ENCODE data around the gene RNF212B.

Gene RNF212B

GRCh38 chr14:23299986-23300686, 62.4 kb downstream of the RNF212B start:
- no peak for DNase-seq (ENCODE audit: extremely low spot score)
- POLR2A ChIA-PET, result interaction anchor here (1.1 to 9.6 kb wide), 7 partner anchors 9 to 293 kb away, joined by 3 to 256 read pairs (median 18); partner anchors contain the start of genes ACIN1, C14orf119, HOMEZ and PABPN1
- CTCF ChIA-PET, result interaction anchor here (0.6 to 1.5 kb wide), 7 partner anchors 11 to 231 kb away, joined by 3 to 5 read pairs (median 4); partner anchors contain the start of gene PABPN1
- TF ChIP-seq PKNOX1 (IDR thresholded peaks at IDR 0.05) (no peak), ZNF384 (IDR thresholded peaks at IDR 0.05) (no peak), FOXM1 (IDR thresholded peaks at IDR 0.05; ENCODE audit: borderline replicate concordance) (no peak), ARNT (IDR thresholded peaks at IDR 0.05) (no peak), L3MBTL2 (conservative IDR thresholded peaks at IDR 0.05) (no peak), SP1 (IDR thresholded peaks at IDR 0.05) (no peak)

GRCh38 chr14:23300687-23301223, 63.0 kb downstream of the RNF212B start:
- POLR2A ChIA-PET, result interaction anchor here (1.1 to 9.6 kb wide), 8 partner anchors 10 to 813 kb away, joined by 3 to 256 read pairs (median 10); partner anchors contain the start of genes ACIN1, C14orf119, DCAF11 and HOMEZ
- CTCF ChIA-PET, result interaction anchor here (0.6 to 1.5 kb wide), 10 partner anchors 11 to 1495 kb away, joined by 3 to 5 read pairs (median 4); partner anchors contain the start of genes HOMEZ and PABPN1
- TF ChIP-seq L3MBTL2 (conservative IDR thresholded peaks at IDR 0.05), result no peak
- no peak for TF ChIP-seq FOXK2 (IDR thresholded peaks at IDR 0.05)
- no peak for TF ChIP-seq CTBP1 (IDR thresholded peaks at IDR 0.05; ENCODE audit: borderline replicate concordance)
- no peak for TF ChIP-seq PKNOX1 (IDR thresholded peaks at IDR 0.05)
- TF ChIP-seq ARNT (IDR thresholded peaks at IDR 0.05), result no peak
- TF ChIP-seq ELF4 (IDR thresholded peaks at IDR 0.05), result no peak
- TF ChIP-seq HDGF (IDR thresholded peaks at IDR 0.05; ENCODE audit: borderline replicate concordance), result no peak
- TF ChIP-seq SP1 (IDR thresholded peaks at IDR 0.05), result no peak
- no peak for TF ChIP-seq SUZ12 (IDR thresholded peaks at IDR 0.05)
- DNase-seq (ENCODE audit: extremely low spot score), result no peak

- TF ChIP-seq PKNOX1 (IDR thresholded peaks at IDR 0.05) (no peak), HDGF (IDR thresholded peaks at IDR 0.05; ENCODE audit: borderline replicate concordance) (no peak), SP1 (IDR thresholded peaks at IDR 0.05) (no peak), TARDBP (IDR thresholded peaks at IDR 0.05) (no peak), L3MBTL2 (conservative IDR thresholded peaks at IDR 0.05) (peak; percentile 69), ARNT (IDR thresholded peaks at IDR 0.05) (peak; percentile 58), FOXM1 (IDR thresholded peaks at IDR 0.05; ENCODE audit: borderline replicate concordance) (no peak), LEF1 (IDR thresholded peaks at IDR 0.05; ENCODE audit: borderline replicate concordance) (0 out of 2 replicates have a peak, but pooled peaks have one; percentile 73), NFRKB (IDR thresholded peaks at IDR 0.05) (no peak)
- CTCF ChIA-PET, result interaction anchor here (0.6 to 1.5 kb wide), 7 partner anchors 12 to 1495 kb away, joined by 3 to 5 read pairs (median 4); partner anchors contain the start of gene HOMEZ
- POLR2A ChIA-PET, result interaction anchor here (0.7 to 9.6 kb wide), 15 partner anchors 10 to 813 kb away, joined by 3 to 256 read pairs (median 8); partner anchors contain the start of genes ACIN1, C14orf119, DCAF11 and HOMEZ
- DNase-seq (ENCODE audit: extremely low spot score), result peak; percentile 93
Measured at GRCh38 chr14:23301288-23301968, 63.7 kb downstream of the RNF212B start.

- ChIA-PET CTCF (interaction anchor here (1.2 kb wide), 1 partner anchor 15 kb away, joined by 4 read pairs; the partner anchor contains the start of gene HOMEZ), POLR2A (interaction anchor here (0.7 to 9.6 kb wide), 16 partner anchors 9 to 812 kb away, joined by 3 to 256 read pairs (median 6); partner anchors contain the start of genes ACIN1, C14orf119, DCAF11 and HOMEZ)
- DNase-seq (ENCODE audit: extremely low spot score), result no peak
- peak; percentile 87 for TF ChIP-seq L3MBTL2 (conservative IDR thresholded peaks at IDR 0.05)
- TF ChIP-seq TARDBP (IDR thresholded peaks at IDR 0.05), result no peak
Measured at GRCh38 chr14:23301969-23302289, 64.2 kb downstream of the RNF212B start.

- peak; percentile 33 for DNase-seq (ENCODE audit: extremely low spot score)
- TF ChIP-seq LEF1 (IDR thresholded peaks at IDR 0.05; ENCODE audit: borderline replicate concordance), result no peak
- peak; percentile 73 for TF ChIP-seq L3MBTL2 (conservative IDR thresholded peaks at IDR 0.05)
- no peak for TF ChIP-seq ELF4 (IDR thresholded peaks at IDR 0.05)
- POLR2A ChIA-PET, result interaction anchor here (0.6 to 9.6 kb wide), 20 partner anchors 9 to 812 kb away, joined by 3 to 256 read pairs (median 4); partner anchors contain the start of genes ACIN1, C14orf119, DCAF11 and HOMEZ
- CTCF ChIA-PET, result interaction anchor here (1.1 kb wide), 1 partner anchor 234 kb away, joined by 3 read pairs; no protein-coding TSS in a partner anchor
Measured at GRCh38 chr14:23302290-23303225, 64.8 kb downstream of the RNF212B start, which contains the start of gene PPP1R3E. PPP1R3E (minus strand) TSS chr14:23302859; CDS start chr14:23302576, 283 bp downstream.

All from HEK293T (cell line).